ENCODE results near the gene MYRIP. TPM values are rescaled to one million over a fixed set of nuclear protein-coding genes. Genes with fewer than 3 reads are reported as not detected.
A peak's percentile ranks its signal among the peaks of the same experiment; 100 is the strongest.

MYRIP gene
- total RNA-seq, 1 experiment from 2014 or later: 1.6 TPM

DNA sequence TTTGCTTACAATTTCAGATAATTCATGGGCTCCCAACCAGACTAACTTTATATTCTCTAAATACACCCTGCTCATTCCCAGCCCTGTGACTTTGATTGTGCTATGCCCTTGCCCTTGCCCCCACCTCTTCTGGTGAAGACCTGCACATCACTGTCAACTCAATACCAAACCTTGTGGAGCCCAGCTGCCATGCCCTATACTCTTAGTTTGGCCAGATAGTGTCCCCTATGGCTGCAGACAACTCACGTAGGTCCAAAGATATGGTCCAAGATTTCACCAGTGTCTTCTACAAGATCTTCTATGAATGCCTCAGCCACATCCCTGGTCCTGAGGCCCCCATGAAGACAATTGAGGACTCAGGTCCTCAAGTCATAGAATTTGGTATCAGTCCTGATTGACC is 381.8 kb downstream of the MYRIP start (continued):
- TF ChIP-seq, protein P1, sequence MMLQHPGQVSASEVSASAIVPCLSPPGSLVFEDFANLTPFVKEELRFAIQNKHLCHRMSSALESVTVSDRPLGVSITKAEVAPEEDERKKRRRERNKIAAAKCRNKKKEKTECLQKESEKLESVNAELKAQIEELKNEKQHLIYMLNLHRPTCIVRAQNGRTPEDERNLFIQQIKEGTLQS (CRISPR knock-in tag; conservative IDR thresholded peaks at IDR 0.05): no peak
- TF ChIP-seq GABPB1 (CRISPR knock-in tag; IDR thresholded peaks at IDR 0.05) (no peak), ZNF121 (CRISPR knock-in tag; IDR thresholded peaks at IDR 0.05) (no peak)
- TF ChIP-seq, protein P2, sequence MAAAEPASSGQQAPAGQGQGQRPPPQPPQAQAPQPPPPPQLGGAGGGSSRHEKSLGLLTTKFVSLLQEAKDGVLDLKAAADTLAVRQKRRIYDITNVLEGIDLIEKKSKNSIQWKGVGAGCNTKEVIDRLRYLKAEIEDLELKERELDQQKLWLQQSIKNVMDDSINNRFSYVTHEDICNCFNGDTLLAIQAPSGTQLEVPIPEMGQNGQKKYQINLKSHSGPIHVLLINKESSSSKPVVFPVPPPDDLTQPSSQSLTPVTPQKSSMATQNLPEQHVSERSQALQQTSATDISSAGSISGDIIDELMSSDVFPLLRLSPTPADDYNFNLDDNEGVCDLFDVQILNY (CRISPR knock-in tag; IDR thresholded peaks at IDR 0.05): no peak

DNA sequence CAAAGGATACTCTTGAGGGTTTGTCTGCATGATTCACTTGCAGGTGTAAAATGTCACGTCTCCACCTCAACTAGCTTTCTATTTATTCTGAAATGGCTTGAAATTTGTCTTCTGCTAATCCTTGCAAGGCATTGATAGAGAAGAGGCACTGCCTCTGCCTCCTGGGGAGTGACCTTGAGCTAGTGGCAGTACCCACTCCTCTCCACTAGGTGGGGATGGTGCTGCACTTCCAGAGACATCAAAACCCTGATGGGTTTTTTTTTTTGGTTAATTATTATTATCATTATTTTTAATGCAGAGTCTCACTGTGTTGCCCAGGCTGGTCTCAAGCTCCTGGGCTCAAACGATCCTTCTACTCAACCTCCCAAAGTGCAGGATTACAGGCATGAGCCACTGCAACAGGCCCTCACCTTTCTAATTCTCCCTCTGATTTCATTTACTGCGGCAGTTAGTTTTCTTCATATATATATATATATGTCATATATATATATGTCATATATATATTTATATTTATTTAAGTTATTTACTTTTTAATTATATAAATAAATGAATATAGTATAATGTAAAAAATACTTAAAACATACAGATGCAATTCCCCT is 382.5 kb downstream of the MYRIP start:
- no peak overlapping the region for H3K27ac Mint-ChIP-seq
- peaks cover 12% of the 10 kb centered on the region for H3K4me1 Mint-ChIP-seq
- peak; percentile 72 for ATAC-seq
- peak; percentile 76 for DNase-seq (ENCODE audit: low spot score)
- H3K9me3 Mint-ChIP-seq: no peaks in the 10 kb centered on the region
- no peak overlapping the region for H3K4me3 Mint-ChIP-seq
- peak; percentile 83 for TF ChIP-seq HMGA2 (CRISPR knock-in tag; IDR thresholded peaks at IDR 0.05)
- TF ChIP-seq NR2C2 (CRISPR knock-in tag; IDR thresholded peaks at IDR 0.05): no peak
- TF ChIP-seq, protein P3, sequence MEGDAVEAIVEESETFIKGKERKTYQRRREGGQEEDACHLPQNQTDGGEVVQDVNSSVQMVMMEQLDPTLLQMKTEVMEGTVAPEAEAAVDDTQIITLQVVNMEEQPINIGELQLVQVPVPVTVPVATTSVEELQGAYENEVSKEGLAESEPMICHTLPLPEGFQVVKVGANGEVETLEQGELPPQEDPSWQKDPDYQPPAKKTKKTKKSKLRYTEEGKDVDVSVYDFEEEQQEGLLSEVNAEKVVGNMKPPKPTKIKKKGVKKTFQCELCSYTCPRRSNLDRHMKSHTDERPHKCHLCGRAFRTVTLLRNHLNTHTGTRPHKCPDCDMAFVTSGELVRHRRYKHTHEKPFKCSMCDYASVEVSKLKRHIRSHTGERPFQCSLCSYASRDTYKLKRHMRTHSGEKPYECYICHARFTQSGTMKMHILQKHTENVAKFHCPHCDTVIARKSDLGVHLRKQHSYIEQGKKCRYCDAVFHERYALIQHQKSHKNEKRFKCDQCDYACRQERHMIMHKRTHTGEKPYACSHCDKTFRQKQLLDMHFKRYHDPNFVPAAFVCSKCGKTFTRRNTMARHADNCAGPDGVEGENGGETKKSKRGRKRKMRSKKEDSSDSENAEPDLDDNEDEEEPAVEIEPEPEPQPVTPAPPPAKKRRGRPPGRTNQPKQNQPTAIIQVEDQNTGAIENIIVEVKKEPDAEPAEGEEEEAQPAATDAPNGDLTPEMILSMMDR (IDR thresholded peaks at IDR 0.05): peak; percentile 95
- H3K36me3 Mint-ChIP-seq: no peaks in the 10 kb centered on the region
- ChIA-PET POLR2A (interaction anchor here (0.5 to 1.9 kb wide), 4 partner anchors 117 to 337 kb away, joined by 3 to 7 read pairs (median 4); partner anchors contain the start of gene EIF1B), CTCF (interaction anchor here (0.6 to 4.1 kb wide), 26 partner anchors 10 to 693 kb away, joined by 3 to 49 read pairs (median 5); partner anchors contain the start of gene EIF1B)
- H3K27me3 Mint-ChIP-seq (ENCODE audit: low read depth): no peaks in the 10 kb centered on the region; the same call in 1 of the 2 replicates

DNA sequence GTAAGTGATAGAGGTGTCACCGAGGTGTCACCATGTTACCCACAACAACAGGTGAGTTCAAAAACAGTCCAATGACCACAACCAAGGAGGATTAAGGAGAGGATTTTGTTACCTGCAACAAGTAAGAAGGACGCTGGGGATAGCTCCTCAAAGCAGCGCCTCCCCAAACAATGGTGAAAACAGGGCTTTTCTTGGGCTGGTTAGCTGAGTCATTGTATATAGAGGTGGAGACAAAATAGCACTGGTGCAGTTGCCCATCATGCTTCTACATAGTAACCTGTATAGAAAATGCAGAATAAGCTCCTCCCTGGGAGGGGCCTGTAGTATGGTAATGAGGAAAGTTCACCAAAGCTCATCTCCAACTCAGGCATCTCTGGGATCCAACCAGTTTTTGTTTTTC is 383.2 kb downstream of the MYRIP start:
- CTCF ChIA-PET: interaction anchor here (0.8 to 4.1 kb wide), 15 partner anchors 11 to 694 kb away, joined by 3 to 49 read pairs (median 12); partner anchors contain the start of gene EIF1B
- DNase-seq (ENCODE audit: low spot score) (no peak), ATAC-seq (peak; percentile 82)
- no peaks in the 10 kb centered on the region for H3K36me3 Mint-ChIP-seq
- H3K4me1 Mint-ChIP-seq: peaks cover 12% of the 10 kb centered on the region
- no peak overlapping the region for H3K4me3 Mint-ChIP-seq
- H3K9me3 Mint-ChIP-seq: no peaks in the 10 kb centered on the region
- POLR2A ChIA-PET: interaction anchor here (1.9 kb wide), 1 partner anchor 122 kb away, joined by 7 read pairs; no protein-coding TSS in a partner anchor
- H3K27ac Mint-ChIP-seq: 0 out of 2 replicates have a peak overlapping the region, but pooled peaks have one; percentile 4
- no peaks in the 10 kb centered on the region; the same call in 1 of the 2 replicates for H3K27me3 Mint-ChIP-seq (ENCODE audit: low read depth)
- no peak for TF ChIP-seq ZNF121 (CRISPR knock-in tag; IDR thresholded peaks at IDR 0.05)
- no peak for TF ChIP-seq MYBL2 (CRISPR knock-in tag; IDR thresholded peaks at IDR 0.05)
- TF ChIP-seq, protein P4, sequence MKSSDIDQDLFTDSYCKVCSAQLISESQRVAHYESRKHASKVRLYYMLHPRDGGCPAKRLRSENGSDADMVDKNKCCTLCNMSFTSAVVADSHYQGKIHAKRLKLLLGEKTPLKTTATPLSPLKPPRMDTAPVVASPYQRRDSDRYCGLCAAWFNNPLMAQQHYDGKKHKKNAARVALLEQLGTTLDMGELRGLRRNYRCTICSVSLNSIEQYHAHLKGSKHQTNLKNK (CRISPR knock-in tag; IDR thresholded peaks at IDR 0.05): no peak
- TF ChIP-seq, protein P5, sequence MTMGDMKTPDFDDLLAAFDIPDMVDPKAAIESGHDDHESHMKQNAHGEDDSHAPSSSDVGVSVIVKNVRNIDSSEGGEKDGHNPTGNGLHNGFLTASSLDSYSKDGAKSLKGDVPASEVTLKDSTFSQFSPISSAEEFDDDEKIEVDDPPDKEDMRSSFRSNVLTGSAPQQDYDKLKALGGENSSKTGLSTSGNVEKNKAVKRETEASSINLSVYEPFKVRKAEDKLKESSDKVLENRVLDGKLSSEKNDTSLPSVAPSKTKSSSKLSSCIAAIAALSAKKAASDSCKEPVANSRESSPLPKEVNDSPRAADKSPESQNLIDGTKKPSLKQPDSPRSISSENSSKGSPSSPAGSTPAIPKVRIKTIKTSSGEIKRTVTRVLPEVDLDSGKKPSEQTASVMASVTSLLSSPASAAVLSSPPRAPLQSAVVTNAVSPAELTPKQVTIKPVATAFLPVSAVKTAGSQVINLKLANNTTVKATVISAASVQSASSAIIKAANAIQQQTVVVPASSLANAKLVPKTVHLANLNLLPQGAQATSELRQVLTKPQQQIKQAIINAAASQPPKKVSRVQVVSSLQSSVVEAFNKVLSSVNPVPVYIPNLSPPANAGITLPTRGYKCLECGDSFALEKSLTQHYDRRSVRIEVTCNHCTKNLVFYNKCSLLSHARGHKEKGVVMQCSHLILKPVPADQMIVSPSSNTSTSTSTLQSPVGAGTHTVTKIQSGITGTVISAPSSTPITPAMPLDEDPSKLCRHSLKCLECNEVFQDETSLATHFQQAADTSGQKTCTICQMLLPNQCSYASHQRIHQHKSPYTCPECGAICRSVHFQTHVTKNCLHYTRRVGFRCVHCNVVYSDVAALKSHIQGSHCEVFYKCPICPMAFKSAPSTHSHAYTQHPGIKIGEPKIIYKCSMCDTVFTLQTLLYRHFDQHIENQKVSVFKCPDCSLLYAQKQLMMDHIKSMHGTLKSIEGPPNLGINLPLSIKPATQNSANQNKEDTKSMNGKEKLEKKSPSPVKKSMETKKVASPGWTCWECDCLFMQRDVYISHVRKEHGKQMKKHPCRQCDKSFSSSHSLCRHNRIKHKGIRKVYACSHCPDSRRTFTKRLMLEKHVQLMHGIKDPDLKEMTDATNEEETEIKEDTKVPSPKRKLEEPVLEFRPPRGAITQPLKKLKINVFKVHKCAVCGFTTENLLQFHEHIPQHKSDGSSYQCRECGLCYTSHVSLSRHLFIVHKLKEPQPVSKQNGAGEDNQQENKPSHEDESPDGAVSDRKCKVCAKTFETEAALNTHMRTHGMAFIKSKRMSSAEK (CRISPR knock-in tag; IDR thresholded peaks at IDR 0.05; ENCODE audit: borderline replicate concordance): no peak
- no peak for TF ChIP-seq EMX1 (CRISPR knock-in tag; IDR thresholded peaks at IDR 0.05)
- TF ChIP-seq ATF1 (CRISPR knock-in tag; IDR thresholded peaks at IDR 0.05): no peak
- no peak for TF ChIP-seq CBFB (CRISPR knock-in tag; IDR thresholded peaks at IDR 0.05; ENCODE audit: low read depth)
- no peak for TF ChIP-seq NFYB (CRISPR knock-in tag; conservative IDR thresholded peaks at IDR 0.05; ENCODE audit: low read depth)
- TF ChIP-seq ETV6 (CRISPR knock-in tag; IDR thresholded peaks at IDR 0.05): no peak
- TF ChIP-seq ZNF219 (CRISPR knock-in tag; IDR thresholded peaks at IDR 0.05; ENCODE audit: borderline replicate concordance): no peak
- TF ChIP-seq, protein P6, sequence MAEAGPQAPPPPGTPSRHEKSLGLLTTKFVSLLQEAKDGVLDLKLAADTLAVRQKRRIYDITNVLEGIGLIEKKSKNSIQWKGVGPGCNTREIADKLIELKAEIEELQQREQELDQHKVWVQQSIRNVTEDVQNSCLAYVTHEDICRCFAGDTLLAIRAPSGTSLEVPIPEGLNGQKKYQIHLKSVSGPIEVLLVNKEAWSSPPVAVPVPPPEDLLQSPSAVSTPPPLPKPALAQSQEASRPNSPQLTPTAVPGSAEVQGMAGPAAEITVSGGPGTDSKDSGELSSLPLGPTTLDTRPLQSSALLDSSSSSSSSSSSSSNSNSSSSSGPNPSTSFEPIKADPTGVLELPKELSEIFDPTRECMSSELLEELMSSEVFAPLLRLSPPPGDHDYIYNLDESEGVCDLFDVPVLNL (CRISPR knock-in tag; IDR thresholded peaks at IDR 0.05; ENCODE audit: borderline replicate concordance, low read depth): no peak
- TF ChIP-seq, protein P7, sequence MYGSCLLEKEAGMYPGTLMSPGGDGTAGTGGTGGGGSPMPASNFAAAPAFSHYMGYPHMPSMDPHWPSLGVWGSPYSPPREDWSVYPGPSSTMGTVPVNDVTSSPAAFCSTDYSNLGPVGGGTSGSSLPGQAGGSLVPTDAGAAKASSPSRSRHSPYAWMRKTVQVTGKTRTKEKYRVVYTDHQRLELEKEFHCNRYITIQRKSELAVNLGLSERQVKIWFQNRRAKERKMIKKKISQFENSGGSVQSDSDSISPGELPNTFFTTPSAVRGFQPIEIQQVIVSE (CRISPR knock-in tag; IDR thresholded peaks at IDR 0.05; ENCODE audit: borderline replicate concordance): no peak
- TF ChIP-seq, protein P8, sequence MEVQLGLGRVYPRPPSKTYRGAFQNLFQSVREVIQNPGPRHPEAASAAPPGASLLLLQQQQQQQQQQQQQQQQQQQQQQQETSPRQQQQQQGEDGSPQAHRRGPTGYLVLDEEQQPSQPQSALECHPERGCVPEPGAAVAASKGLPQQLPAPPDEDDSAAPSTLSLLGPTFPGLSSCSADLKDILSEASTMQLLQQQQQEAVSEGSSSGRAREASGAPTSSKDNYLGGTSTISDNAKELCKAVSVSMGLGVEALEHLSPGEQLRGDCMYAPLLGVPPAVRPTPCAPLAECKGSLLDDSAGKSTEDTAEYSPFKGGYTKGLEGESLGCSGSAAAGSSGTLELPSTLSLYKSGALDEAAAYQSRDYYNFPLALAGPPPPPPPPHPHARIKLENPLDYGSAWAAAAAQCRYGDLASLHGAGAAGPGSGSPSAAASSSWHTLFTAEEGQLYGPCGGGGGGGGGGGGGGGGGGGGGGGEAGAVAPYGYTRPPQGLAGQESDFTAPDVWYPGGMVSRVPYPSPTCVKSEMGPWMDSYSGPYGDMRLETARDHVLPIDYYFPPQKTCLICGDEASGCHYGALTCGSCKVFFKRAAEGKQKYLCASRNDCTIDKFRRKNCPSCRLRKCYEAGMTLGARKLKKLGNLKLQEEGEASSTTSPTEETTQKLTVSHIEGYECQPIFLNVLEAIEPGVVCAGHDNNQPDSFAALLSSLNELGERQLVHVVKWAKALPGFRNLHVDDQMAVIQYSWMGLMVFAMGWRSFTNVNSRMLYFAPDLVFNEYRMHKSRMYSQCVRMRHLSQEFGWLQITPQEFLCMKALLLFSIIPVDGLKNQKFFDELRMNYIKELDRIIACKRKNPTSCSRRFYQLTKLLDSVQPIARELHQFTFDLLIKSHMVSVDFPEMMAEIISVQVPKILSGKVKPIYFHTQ (CRISPR knock-in tag; IDR thresholded peaks at IDR 0.05): no peak
